HepG2 (cell line): ENCODE data around the gene PTGIS. TPM values are rescaled to one million over a fixed set of nuclear protein-coding genes. Genes with fewer than 3 reads are reported as not detected.

ENCODE experiments used
- CHCHD3 ChIP-seq: sonication (generic); formaldehyde crosslinking; IDR thresholded peaks from 2 replicates; pipeline ENCODE4 v1.8.0; 2022; ENCODE audit warnings: mild to moderate bottlenecking, missing genetic modification reagents, moderate library complexity
- ELF1 ChIP-seq: sonication (generic); formaldehyde crosslinking; IDR thresholded peaks from 2 replicates; pipeline ENCODE4 v1.4.0; 2020; ENCODE audit warnings: missing genetic modification reagents
- NRL ChIP-seq: sonication (generic); formaldehyde crosslinking; IDR thresholded peaks from 2 replicates; pipeline ENCODE4 v1.5.0; 2020; ENCODE audit warnings: missing genetic modification reagents, mild to moderate bottlenecking, moderate library complexity, borderline replicate concordance
- PPARG ChIP-seq: conservative IDR thresholded peaks from 2 replicates; pipeline ENCODE4 v1.6.1; 2016; ENCODE audit warnings: missing biosample characterization, missing genetic modification reagents
- RAD21 ChIP-seq: fragments of 450-650 bp; formaldehyde crosslinking; IDR thresholded peaks from 2 replicates; pipeline ENCODE4 v1.5.0; 2020; ENCODE audit warnings: mild to moderate bottlenecking
- RBM39 ChIP-seq: fragments of 200-400 bp; formaldehyde crosslinking; IDR thresholded peaks from one replicate; pipeline ENCODE4 v1.6.1; 2018; ENCODE audit warnings: antibody characterized with exemption, mild to moderate bottlenecking, low read depth, low read length; ENCODE audit not compliant: poor library complexity, severe bottlenecking
- RORA ChIP-seq: sonication (generic); formaldehyde crosslinking; IDR thresholded peaks from 2 replicates; pipeline ENCODE4 v1.5.0; 2020; ENCODE audit warnings: mild to moderate bottlenecking, missing genetic modification reagents, moderate library complexity
- SOX6 ChIP-seq, 2 experiments: fragments of 450-650 bp in 1 of 2; sonication (generic) in 1 of 2; formaldehyde crosslinking in 1 of 2; IDR thresholded peaks; 2 replicates each; pipeline versions ENCODE4 v1.4.0 to v1.6.1; 2017 to 2020; ENCODE audit warnings: antibody characterized with exemption in 1 of 2, mild to moderate bottlenecking in 1 of 2, missing genetic modification reagents in 1 of 2
- SRF ChIP-seq: IDR thresholded peaks from 2 replicates; pipeline ENCODE4 v1.6.1; 2011; ENCODE audit warnings: mild to moderate bottlenecking, low read depth, low read length, moderate library complexity
- ZBTB42 ChIP-seq: sonication (generic); formaldehyde crosslinking; IDR thresholded peaks from 2 replicates; pipeline ENCODE4 v1.5.0; 2020; ENCODE audit warnings: mild to moderate bottlenecking, missing genetic modification reagents
- ZBTB7A ChIP-seq: sonication (generic); formaldehyde crosslinking; IDR thresholded peaks from 2 replicates; pipeline ENCODE4 v1.8.0; 2022; ENCODE audit warnings: mild to moderate bottlenecking, missing genetic modification reagents
- ZNF543 ChIP-seq: sonication (generic); formaldehyde crosslinking; IDR thresholded peaks from 2 replicates; pipeline ENCODE4 v1.4.0; 2020; ENCODE audit warnings: mild to moderate bottlenecking, missing genetic modification reagents
- polyA plus RNA-seq, 8 experiments: library from polyadenylated mRNA; depleted of rRNA in 3 of 8; stranded (reverse) in 7 of 8; unstranded in 1 of 8; fragments of >200 nt; fragmentation: Illumina TruSeq in 4 of 8; extraction: Trizol in 4 of 8; gene quantifications; 2 replicates each; pipeline versions ENCODE4 v1.2.1 to v1.2.3, GENCODE V29; 2011 to 2016; ENCODE audit warnings: low read depth in 4 of 8, missing spikeins in 1 of 8, mixed read lengths in 1 of 8; ENCODE audit not compliant: insufficient read depth in 1 of 8
- total RNA-seq, 5 experiments: library from RNA; depleted of rRNA; stranded (reverse); fragments of >200 nt; fragmentation: Illumina TruSeq; extraction: Trizol; gene quantifications; 2 replicates each; pipeline ENCODE4 v1.2.3, GENCODE V29; 2016; ENCODE audit warnings: low read depth in 1 of 5
- TF ChIP-seq, protein P1 (sequence below): sonication (generic); formaldehyde crosslinking; IDR thresholded peaks from 2 replicates; pipeline ENCODE4 v1.9.0; 2022; ENCODE audit warnings: missing genetic modification reagents, mild to moderate bottlenecking, borderline replicate concordance
- TF ChIP-seq, protein P2 (sequence below): sonication (generic); formaldehyde crosslinking; IDR thresholded peaks from 2 replicates; pipeline ENCODE4 v1.5.0; 2020; ENCODE audit warnings: mild to moderate bottlenecking, missing genetic modification reagents, borderline replicate concordance
- TF ChIP-seq, protein P3 (sequence below): sonication (generic); formaldehyde crosslinking; IDR thresholded peaks from 2 replicates; pipeline ENCODE4 v1.8.0; 2022; ENCODE audit warnings: missing genetic modification reagents, mild to moderate bottlenecking, moderate library complexity, borderline replicate concordance
- TF ChIP-seq, protein P4 (sequence below): sonication (generic); formaldehyde crosslinking; IDR thresholded peaks from 2 replicates; pipeline ENCODE4 v1.4.0; 2020; ENCODE audit warnings: missing genetic modification reagents, mild to moderate bottlenecking, borderline replicate concordance
- TF ChIP-seq, protein P5 (sequence below): sonication (generic); formaldehyde crosslinking; IDR thresholded peaks from 2 replicates; pipeline ENCODE4 v1.4.0; 2020; ENCODE audit warnings: missing genetic modification reagents
- TF ChIP-seq, protein P6 (sequence below): sonication (generic); formaldehyde crosslinking; IDR thresholded peaks from 2 replicates; pipeline ENCODE4 v1.4.0; 2020; ENCODE audit warnings: mild to moderate bottlenecking, missing genetic modification reagents

The PTGIS gene
- total and polyA plus RNA-seq, 2 of the 13 experiments (the other 11 are each of a cell fraction or from before 2014, with no cell fraction given) = not detected

DNA sequence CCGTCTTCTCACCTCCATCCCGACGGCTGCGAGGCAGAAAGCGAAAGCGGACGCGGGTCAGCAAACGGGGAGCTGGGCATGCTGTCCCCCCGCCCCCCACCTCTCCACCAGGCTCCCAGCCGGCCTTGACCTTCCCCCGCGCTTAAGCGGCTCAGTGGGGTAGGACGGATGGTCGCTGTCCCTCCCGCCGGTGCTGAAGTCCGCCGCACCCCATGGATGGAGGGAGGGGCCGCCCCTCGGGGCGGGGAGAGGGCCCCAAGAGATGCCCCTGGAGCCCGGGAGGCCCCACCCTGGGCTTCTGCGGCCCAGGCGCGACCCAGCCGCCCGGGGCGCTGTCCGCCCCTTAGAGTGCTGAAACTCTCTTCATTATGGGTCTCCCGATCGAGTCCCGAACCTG, 85.3 kb downstream of the PTGIS start, which contains the start of gene KCNB1 (continued):
- TF ChIP-seq, protein P1, sequence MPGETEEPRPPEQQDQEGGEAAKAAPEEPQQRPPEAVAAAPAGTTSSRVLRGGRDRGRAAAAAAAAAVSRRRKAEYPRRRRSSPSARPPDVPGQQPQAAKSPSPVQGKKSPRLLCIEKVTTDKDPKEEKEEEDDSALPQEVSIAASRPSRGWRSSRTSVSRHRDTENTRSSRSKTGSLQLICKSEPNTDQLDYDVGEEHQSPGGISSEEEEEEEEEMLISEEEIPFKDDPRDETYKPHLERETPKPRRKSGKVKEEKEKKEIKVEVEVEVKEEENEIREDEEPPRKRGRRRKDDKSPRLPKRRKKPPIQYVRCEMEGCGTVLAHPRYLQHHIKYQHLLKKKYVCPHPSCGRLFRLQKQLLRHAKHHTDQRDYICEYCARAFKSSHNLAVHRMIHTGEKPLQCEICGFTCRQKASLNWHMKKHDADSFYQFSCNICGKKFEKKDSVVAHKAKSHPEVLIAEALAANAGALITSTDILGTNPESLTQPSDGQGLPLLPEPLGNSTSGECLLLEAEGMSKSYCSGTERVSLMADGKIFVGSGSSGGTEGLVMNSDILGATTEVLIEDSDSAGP (CRISPR knock-in tag) = peak; percentile 55; the same call in 1 of the 2 replicates
- TF ChIP-seq, protein P2, sequence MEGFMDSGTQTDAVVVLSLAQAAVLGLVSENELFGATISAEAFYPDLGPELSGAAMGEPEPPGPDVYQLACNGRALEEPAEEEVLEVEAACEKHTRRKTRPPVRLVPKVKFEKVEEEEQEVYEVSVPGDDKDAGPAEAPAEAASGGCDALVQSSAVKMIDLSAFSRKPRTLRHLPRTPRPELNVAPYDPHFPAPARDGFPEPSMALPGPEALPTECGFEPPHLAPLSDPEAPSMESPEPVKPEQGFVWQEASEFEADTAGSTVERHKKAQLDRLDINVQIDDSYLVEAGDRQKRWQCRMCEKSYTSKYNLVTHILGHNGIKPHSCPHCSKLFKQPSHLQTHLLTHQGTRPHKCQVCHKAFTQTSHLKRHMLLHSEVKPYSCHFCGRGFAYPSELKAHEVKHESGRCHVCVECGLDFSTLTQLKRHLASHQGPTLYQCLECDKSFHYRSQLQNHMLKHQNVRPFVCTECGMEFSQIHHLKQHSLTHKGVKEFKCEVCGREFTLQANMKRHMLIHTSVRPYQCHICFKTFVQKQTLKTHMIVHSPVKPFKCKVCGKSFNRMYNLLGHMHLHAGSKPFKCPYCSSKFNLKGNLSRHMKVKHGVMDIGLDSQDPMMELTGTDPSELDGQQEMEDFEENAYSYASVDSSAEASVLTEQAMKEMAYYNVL = peak; percentile 77
- TF ChIP-seq, protein P3, sequence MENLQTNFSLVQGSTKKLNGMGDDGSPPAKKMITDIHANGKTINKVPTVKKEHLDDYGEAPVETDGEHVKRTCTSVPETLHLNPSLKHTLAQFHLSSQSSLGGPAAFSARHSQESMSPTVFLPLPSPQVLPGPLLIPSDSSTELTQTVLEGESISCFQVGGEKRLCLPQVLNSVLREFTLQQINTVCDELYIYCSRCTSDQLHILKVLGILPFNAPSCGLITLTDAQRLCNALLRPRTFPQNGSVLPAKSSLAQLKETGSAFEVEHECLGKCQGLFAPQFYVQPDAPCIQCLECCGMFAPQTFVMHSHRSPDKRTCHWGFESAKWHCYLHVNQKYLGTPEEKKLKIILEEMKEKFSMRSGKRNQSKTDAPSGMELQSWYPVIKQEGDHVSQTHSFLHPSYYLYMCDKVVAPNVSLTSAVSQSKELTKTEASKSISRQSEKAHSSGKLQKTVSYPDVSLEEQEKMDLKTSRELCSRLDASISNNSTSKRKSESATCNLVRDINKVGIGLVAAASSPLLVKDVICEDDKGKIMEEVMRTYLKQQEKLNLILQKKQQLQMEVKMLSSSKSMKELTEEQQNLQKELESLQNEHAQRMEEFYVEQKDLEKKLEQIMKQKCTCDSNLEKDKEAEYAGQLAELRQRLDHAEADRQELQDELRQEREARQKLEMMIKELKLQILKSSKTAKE (CRISPR knock-in tag) = peak; percentile 58; the same call in 1 of the 2 replicates
- peak; percentile 80; the same call in 1 of the 2 replicates for TF ChIP-seq NRL (CRISPR knock-in tag)
- no peak for TF ChIP-seq ZNF543 (CRISPR knock-in tag)
- no peak for TF ChIP-seq SOX6 (IDR thresholded peaks at IDR 0.05)
- TF ChIP-seq SOX6 (CRISPR knock-in tag; IDR thresholded peaks at IDR 0.05) = peak; percentile 56
- peak; percentile 85 for TF ChIP-seq RBM39
- TF ChIP-seq, protein P4, sequence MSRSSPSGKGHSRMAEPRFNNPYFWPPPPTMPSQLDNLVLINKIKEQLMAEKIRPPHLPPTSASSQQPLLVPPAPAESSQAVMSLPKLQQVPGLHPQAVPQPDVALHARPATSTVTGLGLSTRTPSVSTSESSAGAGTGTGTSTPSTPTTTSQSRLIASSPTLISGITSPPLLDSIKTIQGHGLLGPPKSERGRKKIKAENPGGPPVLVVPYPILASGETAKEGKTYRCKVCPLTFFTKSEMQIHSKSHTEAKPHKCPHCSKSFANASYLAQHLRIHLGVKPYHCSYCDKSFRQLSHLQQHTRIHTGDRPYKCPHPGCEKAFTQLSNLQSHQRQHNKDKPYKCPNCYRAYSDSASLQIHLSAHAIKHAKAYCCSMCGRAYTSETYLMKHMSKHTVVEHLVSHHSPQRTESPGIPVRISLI (CRISPR knock-in tag) = no peak
- TF ChIP-seq ZBTB42 (CRISPR knock-in tag) = no peak
- TF ChIP-seq RORA = no peak
- TF ChIP-seq SRF = 0 out of 2 replicates have a peak, but pooled peaks have one; percentile 2
- peak; percentile 57; the same call in 1 of the 2 replicates for TF ChIP-seq PPARG
- TF ChIP-seq CHCHD3 (CRISPR knock-in tag) = no peak
- no peak for TF ChIP-seq ELF1 (CRISPR knock-in tag)
- TF ChIP-seq RAD21 = peak; percentile 69
- TF ChIP-seq, protein P5, sequence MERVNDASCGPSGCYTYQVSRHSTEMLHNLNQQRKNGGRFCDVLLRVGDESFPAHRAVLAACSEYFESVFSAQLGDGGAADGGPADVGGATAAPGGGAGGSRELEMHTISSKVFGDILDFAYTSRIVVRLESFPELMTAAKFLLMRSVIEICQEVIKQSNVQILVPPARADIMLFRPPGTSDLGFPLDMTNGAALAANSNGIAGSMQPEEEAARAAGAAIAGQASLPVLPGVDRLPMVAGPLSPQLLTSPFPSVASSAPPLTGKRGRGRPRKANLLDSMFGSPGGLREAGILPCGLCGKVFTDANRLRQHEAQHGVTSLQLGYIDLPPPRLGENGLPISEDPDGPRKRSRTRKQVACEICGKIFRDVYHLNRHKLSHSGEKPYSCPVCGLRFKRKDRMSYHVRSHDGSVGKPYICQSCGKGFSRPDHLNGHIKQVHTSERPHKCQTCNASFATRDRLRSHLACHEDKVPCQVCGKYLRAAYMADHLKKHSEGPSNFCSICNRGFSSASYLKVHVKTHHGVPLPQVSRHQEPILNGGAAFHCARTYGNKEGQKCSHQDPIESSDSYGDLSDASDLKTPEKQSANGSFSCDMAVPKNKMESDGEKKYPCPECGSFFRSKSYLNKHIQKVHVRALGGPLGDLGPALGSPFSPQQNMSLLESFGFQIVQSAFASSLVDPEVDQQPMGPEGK (CRISPR knock-in tag) = peak; percentile 93
- peak; percentile 75 for TF ChIP-seq ZBTB7A (CRISPR knock-in tag)
- TF ChIP-seq, protein P6, sequence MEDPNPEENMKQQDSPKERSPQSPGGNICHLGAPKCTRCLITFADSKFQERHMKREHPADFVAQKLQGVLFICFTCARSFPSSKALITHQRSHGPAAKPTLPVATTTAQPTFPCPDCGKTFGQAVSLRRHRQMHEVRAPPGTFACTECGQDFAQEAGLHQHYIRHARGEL (CRISPR knock-in tag) = no peak
